ENCODE data around the gene PRKACA. TPM values are rescaled to one million over a fixed set of nuclear protein-coding genes. Genes with fewer than 3 reads are reported as not detected.
A peak's percentile ranks its signal among the peaks of the same experiment; 100 is the strongest.

PRKACA gene
- total RNA-seq, 1 experiment from 2014 or later, result 25.0 TPM

- peak; percentile 45 for DNase-seq (ENCODE audit: low spot score)
These were observed 44.9 kb downstream of the PRKACA start, which contains the start of gene MISP3 for GRCh38 chr19:14072535-14073260. Gene MISP3 (plus strand): TSS chr19:14072786. CDS start chr19:14073310, 524 bp downstream.

- no peak for DNase-seq (ENCODE audit: low spot score)
These were observed 47.1 kb downstream of the PRKACA start for GRCh38 chr19:14070268-14071050.

GRCh38 chr19:14066134-14066533, 51.4 kb downstream of the PRKACA start:
- DNase-seq (ENCODE audit: low spot score), result no peak

GRCh38 chr19:14063105-14063504, 54.5 kb downstream of the PRKACA start:
- DNase-seq (ENCODE audit: low spot score), result no peak

- no peak for DNase-seq (ENCODE audit: low spot score)
These were observed 55.1 kb downstream of the PRKACA start for GRCh38 chr19:14062558-14062855.

- no peak for DNase-seq (ENCODE audit: low spot score)
These were observed 55.6 kb downstream of the PRKACA start, which contains the start of gene PALM3 for GRCh38 chr19:14061751-14062557. Gene PALM3 (minus strand): TSS chr19:14062076. CDS start chr19:14061980, 96 bp downstream.

GRCh38 chr19:14061081-14061749, 56.3 kb downstream of the PRKACA start:
- no peak for DNase-seq (ENCODE audit: low spot score)

- DNase-seq (ENCODE audit: low spot score), result no peak
These were observed 57.9 kb downstream of the PRKACA start for GRCh38 chr19:14059652-14060155.

GRCh38 chr19:14059093-14059480, 58.5 kb downstream of the PRKACA start:
- no peak for DNase-seq (ENCODE audit: low spot score)

GRCh38 chr19:14058182-14059092, 59.1 kb downstream of the PRKACA start:
- DNase-seq (ENCODE audit: low spot score), result no peak

- DNase-seq (ENCODE audit: low spot score), result no peak
These were observed 60.7 kb downstream of the PRKACA start for GRCh38 chr19:14056741-14057356.

GRCh38 chr19:14056069-14056666, 61.4 kb downstream of the PRKACA start:
- no peak for DNase-seq (ENCODE audit: low spot score)

GRCh38 chr19:14055396-14055795, 62.2 kb downstream of the PRKACA start:
- DNase-seq (ENCODE audit: low spot score), result no peak

GRCh38 chr19:14054721-14055120, 62.8 kb downstream of the PRKACA start:
- DNase-seq (ENCODE audit: low spot score), result no peak

- DNase-seq (ENCODE audit: low spot score), result no peak
These were observed 63.5 kb downstream of the PRKACA start for GRCh38 chr19:14054099-14054498.

GRCh38 chr19:14053500-14053899, 64.1 kb downstream of the PRKACA start:
- DNase-seq (ENCODE audit: low spot score), result no peak

- no peak for DNase-seq (ENCODE audit: low spot score)
These were observed 64.5 kb downstream of the PRKACA start for GRCh38 chr19:14053032-14053431.

- no peak for DNase-seq (ENCODE audit: low spot score)
These were observed 65.1 kb downstream of the PRKACA start for GRCh38 chr19:14052470-14052869.

GRCh38 chr19:14051980-14052379, 65.6 kb downstream of the PRKACA start:
- DNase-seq (ENCODE audit: low spot score), result no peak

Measured in HT-29 (cell line).